K562 (cell line): ENCODE results near the gene EIF4E1B. TPM values are rescaled to one million over a fixed set of nuclear protein-coding genes. Genes with fewer than 3 reads are reported as not detected.

ENCODE experiments used
- AFF1 ChIP-seq, 2 experiments: fragments of 450-650 bp; IDR thresholded peaks; 2 replicates each; pipeline ENCODE4 v1.6.1; 2018; ENCODE audit warnings: mild to moderate bottlenecking in 2 of 2, low read depth in 1 of 2; ENCODE audit not compliant: partially characterized antibody in 2 of 2
- ARNT ChIP-seq, 2 experiments: fragments of 450-650 bp; IDR thresholded peaks; 2 replicates each; pipeline ENCODE4 v1.6.1; 2016; ENCODE audit warnings: mild to moderate bottlenecking in 1 of 2
- E2F4 ChIP-seq: sonication (generic); formaldehyde crosslinking; IDR thresholded peaks from 2 replicates; pipeline ENCODE4 v1.8.0; 2022; ENCODE audit warnings: mild to moderate bottlenecking, low read depth, missing genetic modification reagents
- EGR1 ChIP-seq: fragments of 450-650 bp; conservative IDR thresholded peaks from 2 replicates; pipeline ENCODE4 v1.6.1; 2017; ENCODE audit warnings: mild to moderate bottlenecking
- GTF2F1 ChIP-seq: IDR thresholded peaks from 2 replicates; pipeline ENCODE4 v1.6.1; 2011; ENCODE audit warnings: low read depth, low read length, improper control_type of control experiment
- MBD2 ChIP-seq: sonication (generic); IDR thresholded peaks from 2 replicates; pipeline ENCODE4 v1.6.1; 2016; ENCODE audit warnings: low read depth, borderline replicate concordance
- NKRF ChIP-seq: fragments of 450-650 bp; IDR thresholded peaks from 2 replicates; pipeline ENCODE4 v1.6.1; 2016; ENCODE audit warnings: borderline replicate concordance
- PHB2 ChIP-seq: fragments of 450-650 bp; IDR thresholded peaks from 2 replicates; pipeline ENCODE4 v1.6.1; 2017; ENCODE audit warnings: low read depth
- POLR2G ChIP-seq: fragments of 200-400 bp; formaldehyde crosslinking; IDR thresholded peaks from 2 replicates; pipeline ENCODE4 v1.6.1; 2017; ENCODE audit warnings: low read depth, mild to moderate bottlenecking, antibody characterized with exemption, low read length, moderate library complexity
- SP2 ChIP-seq: IDR thresholded peaks from 2 replicates; pipeline ENCODE4 v1.6.1; 2011; ENCODE audit warnings: mild to moderate bottlenecking, low read depth, low read length, moderate library complexity; ENCODE audit not compliant: poor library complexity, severe bottlenecking; ENCODE audit errors: extremely low read depth
- THAP12 ChIP-seq: fragments of 250-450 bp; sonication (Bioruptor Pico); IDR thresholded peaks from 2 replicates; pipeline ENCODE4 v1.9.0; 2021; ENCODE audit warnings: mild to moderate bottlenecking, inconsistent platforms
- ZBTB1 ChIP-seq: sonication (generic); formaldehyde crosslinking; IDR thresholded peaks from 2 replicates; pipeline ENCODE4 v1.8.1; 2023; ENCODE audit warnings: missing genetic modification reagents, low read depth, mild to moderate bottlenecking, borderline replicate concordance
- ZBTB17 ChIP-seq: fragments of 450-650 bp; formaldehyde crosslinking; IDR thresholded peaks from 2 replicates; pipeline ENCODE4 v1.4.0; 2020; ENCODE audit warnings: mild to moderate bottlenecking
- ZFX ChIP-seq: sonication (generic); formaldehyde crosslinking; IDR thresholded peaks from 2 replicates; pipeline ENCODE4 v1.8.0; 2022; ENCODE audit warnings: mild to moderate bottlenecking, missing genetic modification reagents, moderate library complexity
- ZNF449 ChIP-seq: fragments of 250-450 bp; sonication (Bioruptor Pico); IDR thresholded peaks from 2 replicates; pipeline ENCODE4 v1.8.0; 2022; ENCODE audit warnings: moderate library complexity, mild to moderate bottlenecking, inconsistent platforms
- polyA plus RNA-seq, 8 experiments: library from polyadenylated mRNA; depleted of rRNA in 4 of 8; stranded (reverse) in 5 of 8; unstranded in 3 of 8; fragments of >200 nt; fragmentation: Nextera tagmentation in 2 of 8; fragmentation: Illumina TruSeq in 1 of 8; extraction: Ambion mirVana in 2 of 8; extraction: Trizol in 1 of 8; gene quantifications; 2 replicates each; pipeline versions ENCODE4 v1.2.1 to v1.2.3, GENCODE V29; 2011 to 2014; ENCODE audit warnings: inconsistent platforms in 1 of 8, missing spikeins in 1 of 8
- total RNA-seq, 7 experiments: library from RNA; depleted of rRNA in 6 of 7; stranded (reverse); fragments of >200 nt in 6 of 7; fragmentation: Illumina TruSeq in 2 of 7; extraction: Trizol in 2 of 7; gene quantifications; 2 replicates each; pipeline versions ENCODE4 v1.2.1 to v1.2.3, GENCODE V29; 2011 to 2021; ENCODE audit warnings: low replicate concordance in 1 of 7

EIF4E1B gene
- total and polyA plus RNA-seq, 9 of the 15 experiments (the other 6 are each of a cell fraction or from before 2014, with no cell fraction given) = not detected

- TF ChIP-seq AFF1 (IDR thresholded peaks at IDR 0.05; ENCODE audit: low read depth in 1 of 2, partially characterized antibody in 2 of 2) = no peak
- peak; percentile 98 for TF ChIP-seq POLR2G
- TF ChIP-seq NKRF = no peak
- peak; percentile 37; the same call in 1 of the 2 replicates for TF ChIP-seq THAP12 (CRISPR knock-in tag)
- no peak for TF ChIP-seq PHB2
- TF ChIP-seq ZBTB1 (CRISPR knock-in tag) = no peak
- no peak for TF ChIP-seq E2F4
- 0 out of 2 replicates have a peak, but pooled peaks have one; percentile 37 for TF ChIP-seq GTF2F1
- peak; percentile 35; the same call in 1 of the 2 replicates for TF ChIP-seq ZBTB17 (CRISPR knock-in tag)
- TF ChIP-seq ARNT (IDR thresholded peaks at IDR 0.05) = no peak
- peak; percentile 79 for TF ChIP-seq ZFX
- TF ChIP-seq SP2 = peak; percentile 3
- TF ChIP-seq MBD2 = peak; percentile 45; the same call in 1 of the 2 replicates
- 0 out of 2 replicates have a peak, but pooled peaks have one; percentile 50 for TF ChIP-seq ZNF449
- TF ChIP-seq EGR1 = peak; percentile 91
Measured at GRCh38 chr5:176647030-176647842, 16.8 kb downstream of the EIF4E1B start, which contains the start of gene TSPAN17 (continued).
